ENCODE data around the gene CAPN10.

The CAPN10 gene

GRCh38 chr2:240589375-240589774 is 2.8 kb downstream of the CAPN10 start:
- DNase-seq (ENCODE audit: low read depth in 2 of 2): no peak

DNA sequence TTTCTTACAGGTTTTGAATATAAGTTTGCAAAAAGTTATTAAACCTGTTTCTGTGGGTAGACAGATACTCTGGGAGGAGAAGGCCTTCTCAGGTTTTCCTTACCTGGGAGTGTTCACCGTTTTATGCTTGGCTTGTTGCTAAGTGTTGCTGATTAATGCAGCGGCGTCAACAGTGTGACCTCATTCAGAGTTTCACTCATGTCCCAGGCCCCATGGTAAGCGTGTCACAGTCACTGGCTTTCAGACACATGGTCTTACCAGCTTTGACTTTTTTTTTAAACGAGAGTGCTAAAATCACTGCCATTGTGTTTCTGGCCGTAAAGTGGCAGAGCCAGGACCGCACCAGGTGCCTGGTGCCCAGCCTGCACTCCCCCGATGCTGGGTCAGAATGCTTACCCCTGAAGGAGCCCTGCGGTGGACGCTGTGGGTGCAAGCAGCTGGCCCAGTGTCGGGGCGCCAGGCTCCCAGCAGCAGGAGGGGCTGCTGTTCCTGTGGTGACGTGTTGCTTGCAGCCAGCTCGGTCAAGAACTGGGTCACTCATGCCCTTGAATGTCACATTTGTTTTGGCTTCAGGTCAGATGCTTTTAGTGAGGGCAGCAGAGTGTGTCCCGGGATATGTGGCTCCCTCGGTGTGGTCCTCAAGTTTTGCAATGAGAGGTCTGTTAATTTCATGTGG is 3.5 kb downstream of the CAPN10 start:
- DNase-seq (ENCODE audit: low read depth in 2 of 2): no peak

GRCh38 chr2:240590681-240591111 is 4.2 kb downstream of the CAPN10 start:
- DNase-seq (ENCODE audit: low read depth in 2 of 2): no peak

DNA sequence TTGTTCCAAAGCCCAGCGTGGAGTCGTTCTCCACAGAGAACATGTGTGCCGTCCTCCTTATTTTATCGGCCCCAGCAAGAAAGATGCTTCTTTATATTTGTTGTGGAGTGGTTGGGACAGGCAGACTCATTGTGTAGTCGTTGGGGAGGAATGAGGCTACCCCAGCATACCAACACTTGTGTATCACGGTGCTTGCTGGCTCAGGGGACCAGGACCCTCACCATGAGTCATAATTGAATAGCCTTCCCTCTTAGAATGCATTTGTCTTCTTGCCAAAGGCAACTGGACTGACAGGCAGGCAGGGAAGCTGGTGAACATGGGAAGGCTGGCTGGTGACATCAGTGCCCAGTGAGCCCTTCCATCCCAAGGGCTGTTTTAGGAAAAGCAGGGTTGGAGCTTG is 4.7 kb downstream of the CAPN10 start:
- no peak for DNase-seq (ENCODE audit: low read depth in 2 of 2)

DNA sequence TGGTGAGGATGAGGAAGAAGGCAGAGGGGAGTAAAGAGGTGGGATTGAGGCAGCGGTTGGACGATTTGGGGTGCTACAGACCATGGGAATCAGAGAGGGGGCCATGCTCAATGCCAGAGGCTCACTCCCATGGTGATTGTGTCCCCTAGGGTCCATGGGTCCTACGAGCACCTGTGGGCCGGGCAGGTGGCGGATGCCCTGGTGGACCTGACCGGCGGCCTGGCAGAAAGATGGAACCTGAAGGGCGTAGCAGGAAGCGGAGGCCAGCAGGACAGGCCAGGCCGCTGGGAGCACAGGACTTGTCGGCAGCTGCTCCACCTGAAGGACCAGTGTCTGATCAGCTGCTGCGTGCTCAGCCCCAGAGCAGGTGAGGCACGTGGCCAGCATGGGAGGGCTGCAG is 5.2 kb downstream of the CAPN10 start:
- no peak for DNase-seq (ENCODE audit: low read depth in 2 of 2)

GRCh38 chr2:240593026-240593702 is 6.6 kb downstream of the CAPN10 start:
- no peak for DNase-seq (ENCODE audit: low read depth in 2 of 2)

- DNase-seq (ENCODE audit: low read depth in 2 of 2): no peak
Measured at GRCh38 chr2:240593703-240594451, 7.3 kb downstream of the CAPN10 start.

- no peak for DNase-seq (ENCODE audit: low read depth in 2 of 2)
Measured at GRCh38 chr2:240594511-240595380, 8.2 kb downstream of the CAPN10 start.

- DNase-seq (ENCODE audit: low read depth in 2 of 2): no peak
Measured at GRCh38 chr2:240595381-240596079, 9.0 kb downstream of the CAPN10 start.

GRCh38 chr2:240596080-240596460 is 9.5 kb downstream of the CAPN10 start:
- DNase-seq (ENCODE audit: low read depth in 2 of 2): no peak

- no peak for DNase-seq (ENCODE audit: low read depth in 2 of 2)
Measured at GRCh38 chr2:240596491-240596931, 10.0 kb downstream of the CAPN10 start.

DNA sequence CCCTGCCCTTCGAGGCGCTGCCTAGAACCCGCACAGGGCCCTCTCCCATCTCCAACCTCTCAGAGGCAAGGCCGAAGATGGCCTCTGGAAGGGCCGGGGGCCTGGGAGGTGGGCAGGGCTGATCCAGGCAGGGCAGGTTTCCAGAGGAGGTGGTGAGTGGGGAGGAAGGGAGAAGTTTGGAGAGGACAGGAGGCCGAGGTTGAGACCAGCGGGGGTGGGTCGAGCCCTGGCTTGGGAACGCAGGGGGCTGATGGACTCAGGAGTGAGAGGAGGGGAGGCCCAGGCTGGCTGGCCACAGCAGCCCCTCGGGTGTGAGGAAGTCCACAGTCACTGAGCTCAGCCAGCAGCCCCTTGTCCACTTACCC is 10.5 kb downstream of the CAPN10 start:
- DNase-seq (ENCODE audit: low read depth in 2 of 2): no peak

- DNase-seq (ENCODE audit: low read depth in 2 of 2): no peak
Measured at GRCh38 chr2:240597419-240598181, 11.1 kb downstream of the CAPN10 start.

GRCh38 chr2:240598311-240598911 is 11.9 kb downstream of the CAPN10 start:
- DNase-seq (ENCODE audit: low read depth in 2 of 2): no peak

DNA sequence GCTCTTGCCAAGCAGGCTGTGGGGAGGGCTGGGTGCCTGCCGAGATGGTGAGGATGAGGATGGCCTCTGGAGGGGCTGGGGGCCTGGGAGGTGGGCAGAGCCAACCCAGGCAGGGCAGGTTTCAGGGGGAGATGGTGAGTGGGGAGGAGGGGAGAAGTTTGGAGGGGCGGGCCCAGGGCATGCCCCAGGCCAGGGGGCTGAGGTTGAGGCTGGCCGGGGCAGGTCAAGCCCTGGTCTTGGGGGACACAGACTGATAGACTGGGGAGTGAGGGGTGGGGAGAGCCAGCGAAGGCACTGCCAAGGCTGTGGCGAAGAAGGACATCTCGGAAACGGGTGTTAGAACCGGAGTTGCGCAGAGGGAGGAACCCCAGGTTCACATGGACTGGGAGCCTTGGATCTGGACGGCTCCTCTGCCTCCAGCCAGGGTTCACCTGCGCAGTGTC is 12.6 kb downstream of the CAPN10 start:
- no peak for DNase-seq (ENCODE audit: low read depth in 2 of 2)

DNA sequence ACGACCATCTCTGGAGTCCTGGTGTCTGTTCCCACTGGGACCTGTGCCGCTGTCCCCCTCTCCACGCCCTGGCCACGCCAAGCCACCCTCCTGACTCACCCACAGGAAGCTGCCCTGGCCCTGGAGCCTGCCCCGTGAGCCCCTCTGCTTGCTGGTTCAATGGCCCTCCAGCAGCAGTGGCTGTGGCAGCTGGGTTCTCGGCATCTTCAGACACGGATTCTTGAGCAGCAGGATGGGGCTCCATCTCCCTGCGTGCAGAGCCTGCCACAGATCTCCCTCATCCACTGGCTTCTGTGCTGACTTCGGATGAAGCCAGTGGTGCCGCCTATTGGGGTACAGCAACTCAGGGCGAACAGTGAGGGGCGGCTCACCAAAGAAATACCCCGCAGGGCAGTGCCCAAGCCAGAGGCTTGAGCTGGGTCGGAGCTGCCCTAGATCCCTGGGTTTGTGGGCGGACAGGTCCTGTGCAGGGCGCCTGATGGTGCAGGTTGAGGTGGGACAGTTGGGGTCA is 14.0 kb downstream of the CAPN10 start:
- no peak for DNase-seq (ENCODE audit: low read depth in 2 of 2)

DNA sequence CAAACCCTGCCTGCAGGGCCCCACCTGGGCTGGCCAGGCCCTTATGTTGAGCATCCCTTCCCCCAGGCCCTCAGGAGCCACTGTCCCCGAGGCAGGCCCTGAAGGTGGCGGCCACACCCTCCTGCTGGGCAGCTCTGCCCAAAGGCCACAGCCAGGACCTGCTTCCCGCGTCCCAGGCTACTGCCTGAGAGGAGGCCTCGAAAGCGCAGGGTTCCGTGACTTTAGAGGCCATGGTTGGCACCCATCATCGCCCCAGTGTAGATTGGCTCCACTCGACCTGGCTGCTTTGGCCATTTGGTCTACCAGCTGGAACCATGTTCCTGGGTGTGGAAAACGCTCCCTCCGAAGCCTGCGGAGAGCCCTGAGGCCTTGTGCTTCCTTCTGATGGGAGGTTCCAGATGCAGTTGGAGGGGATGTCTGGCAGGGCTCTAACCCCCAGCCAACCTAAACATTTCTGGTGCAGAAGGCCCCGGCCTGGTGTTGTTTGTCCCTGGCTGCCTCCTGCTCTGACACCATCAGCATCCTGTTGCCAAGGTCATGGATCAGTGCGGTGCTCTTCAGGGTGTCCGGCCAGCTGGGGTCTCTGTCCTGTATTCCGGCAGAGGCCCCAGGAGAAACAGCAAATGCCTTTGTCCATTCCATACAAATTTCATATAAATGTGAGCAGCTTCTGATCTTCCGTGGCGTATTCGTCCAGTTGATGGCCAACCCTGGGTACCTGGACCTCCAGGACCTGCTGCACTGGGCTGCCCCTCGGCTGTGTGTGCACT is 14.7 kb downstream of the CAPN10 start:
- DNase-seq (ENCODE audit: low read depth in 2 of 2): no peak

- DNase-seq (ENCODE audit: low read depth in 2 of 2): no peak
Measured at GRCh38 chr2:240601831-240602160, 15.3 kb downstream of the CAPN10 start.
